NT2/D1 (cell line): ENCODE data around the gene SMYD2.

Experiments used
- SUZ12 ChIP-seq: IDR thresholded peaks from 2 replicates; pipeline ENCODE4 v1.6.1; 2011; ENCODE audit not compliant: insufficient read length, insufficient read depth; ENCODE audit errors: extremely low read depth
- ZNF274 ChIP-seq: IDR thresholded peaks from 2 replicates; pipeline ENCODE4 v1.6.1; 2011; ENCODE audit warnings: mild to moderate bottlenecking, low read depth, low read length

GRCh38 chr1:214364786-214365295 is 83.9 kb downstream of the SMYD2 start:
- no peak for TF ChIP-seq SUZ12
- no peak for TF ChIP-seq ZNF274
